Ishikawa (cell line): ENCODE measurements around the gene LPIN2.

ENCODE experiments used
- CEBPB ChIP-seq: IDR thresholded peaks from 2 replicates; pipeline ENCODE4 v1.6.1; 2012
- CREB1 ChIP-seq: IDR thresholded peaks from 2 replicates; pipeline ENCODE4 v1.6.1; 2012; ENCODE audit warnings: low read depth
- EGR1 ChIP-seq: IDR thresholded peaks from 2 replicates; pipeline ENCODE4 v1.6.1; 2012
- EP300 ChIP-seq: IDR thresholded peaks from 2 replicates; pipeline ENCODE4 v1.6.1; 2012; ENCODE audit warnings: borderline replicate concordance
- FOXM1 ChIP-seq: IDR thresholded peaks from 2 replicates; pipeline ENCODE4 v1.6.1; 2012; ENCODE audit warnings: low read depth, borderline replicate concordance
- NFIC ChIP-seq: IDR thresholded peaks from 2 replicates; pipeline ENCODE4 v1.6.1; 2012
- RAD21 ChIP-seq: IDR thresholded peaks from 2 replicates; pipeline ENCODE4 v1.6.1; 2012; ENCODE audit warnings: low read depth
- TAF1 ChIP-seq: IDR thresholded peaks from 2 replicates; pipeline ENCODE4 v1.6.1; 2012; ENCODE audit warnings: low read depth, mild to moderate bottlenecking
- TCF12 ChIP-seq: IDR thresholded peaks from 2 replicates; pipeline ENCODE4 v1.6.1; 2012; ENCODE audit warnings: low read depth
- TEAD4 ChIP-seq: IDR thresholded peaks from 2 replicates; pipeline ENCODE4 v1.6.1; 2012
- USF1 ChIP-seq: IDR thresholded peaks from 2 replicates; pipeline ENCODE4 v1.6.1; 2012
- YY1 ChIP-seq: IDR thresholded peaks from 2 replicates; pipeline ENCODE4 v1.6.1; 2012; ENCODE audit warnings: low read depth
- ZBTB7A ChIP-seq: IDR thresholded peaks from 2 replicates; pipeline ENCODE4 v1.6.1; 2012; ENCODE audit warnings: low read depth
- TF ChIP-seq, protein P1 (sequence below): IDR thresholded peaks from 2 replicates; pipeline ENCODE4 v1.6.1; 2012
- TF ChIP-seq, protein P2 (sequence below): IDR thresholded peaks from 2 replicates; pipeline ENCODE4 v1.6.1; 2012; ENCODE audit warnings: low read depth, mild to moderate bottlenecking

LPIN2 gene

GRCh38 chr18:3002732-3003131 is 10.2 kb downstream of the LPIN2 start:
- TF ChIP-seq USF1 (no peak), NFIC (no peak), TEAD4 (no peak), RAD21 (no peak), TCF12 (no peak), CREB1 (no peak), ZBTB7A (no peak), EP300 (no peak), CEBPB (no peak), TAF1 (no peak), FOXM1 (no peak), YY1 (no peak)
- TF ChIP-seq, protein P1, sequence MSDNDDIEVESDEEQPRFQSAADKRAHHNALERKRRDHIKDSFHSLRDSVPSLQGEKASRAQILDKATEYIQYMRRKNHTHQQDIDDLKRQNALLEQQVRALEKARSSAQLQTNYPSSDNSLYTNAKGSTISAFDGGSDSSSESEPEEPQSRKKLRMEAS: no peak
- TF ChIP-seq, protein P2, sequence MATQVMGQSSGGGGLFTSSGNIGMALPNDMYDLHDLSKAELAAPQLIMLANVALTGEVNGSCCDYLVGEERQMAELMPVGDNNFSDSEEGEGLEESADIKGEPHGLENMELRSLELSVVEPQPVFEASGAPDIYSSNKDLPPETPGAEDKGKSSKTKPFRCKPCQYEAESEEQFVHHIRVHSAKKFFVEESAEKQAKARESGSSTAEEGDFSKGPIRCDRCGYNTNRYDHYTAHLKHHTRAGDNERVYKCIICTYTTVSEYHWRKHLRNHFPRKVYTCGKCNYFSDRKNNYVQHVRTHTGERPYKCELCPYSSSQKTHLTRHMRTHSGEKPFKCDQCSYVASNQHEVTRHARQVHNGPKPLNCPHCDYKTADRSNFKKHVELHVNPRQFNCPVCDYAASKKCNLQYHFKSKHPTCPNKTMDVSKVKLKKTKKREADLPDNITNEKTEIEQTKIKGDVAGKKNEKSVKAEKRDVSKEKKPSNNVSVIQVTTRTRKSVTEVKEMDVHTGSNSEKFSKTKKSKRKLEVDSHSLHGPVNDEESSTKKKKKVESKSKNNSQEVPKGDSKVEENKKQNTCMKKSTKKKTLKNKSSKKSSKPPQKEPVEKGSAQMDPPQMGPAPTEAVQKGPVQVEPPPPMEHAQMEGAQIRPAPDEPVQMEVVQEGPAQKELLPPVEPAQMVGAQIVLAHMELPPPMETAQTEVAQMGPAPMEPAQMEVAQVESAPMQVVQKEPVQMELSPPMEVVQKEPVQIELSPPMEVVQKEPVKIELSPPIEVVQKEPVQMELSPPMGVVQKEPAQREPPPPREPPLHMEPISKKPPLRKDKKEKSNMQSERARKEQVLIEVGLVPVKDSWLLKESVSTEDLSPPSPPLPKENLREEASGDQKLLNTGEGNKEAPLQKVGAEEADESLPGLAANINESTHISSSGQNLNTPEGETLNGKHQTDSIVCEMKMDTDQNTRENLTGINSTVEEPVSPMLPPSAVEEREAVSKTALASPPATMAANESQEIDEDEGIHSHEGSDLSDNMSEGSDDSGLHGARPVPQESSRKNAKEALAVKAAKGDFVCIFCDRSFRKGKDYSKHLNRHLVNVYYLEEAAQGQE: no peak

GRCh38 chr18:2998644-2999043 is 14.3 kb downstream of the LPIN2 start:
- no peak for TF ChIP-seq USF1
- no peak for TF ChIP-seq TCF12
- no peak for TF ChIP-seq EGR1
- TF ChIP-seq YY1: no peak
- TF ChIP-seq, protein P2: no peak
- TF ChIP-seq CEBPB: no peak
- TF ChIP-seq, protein P1: no peak
- no peak for TF ChIP-seq ZBTB7A

DNA sequence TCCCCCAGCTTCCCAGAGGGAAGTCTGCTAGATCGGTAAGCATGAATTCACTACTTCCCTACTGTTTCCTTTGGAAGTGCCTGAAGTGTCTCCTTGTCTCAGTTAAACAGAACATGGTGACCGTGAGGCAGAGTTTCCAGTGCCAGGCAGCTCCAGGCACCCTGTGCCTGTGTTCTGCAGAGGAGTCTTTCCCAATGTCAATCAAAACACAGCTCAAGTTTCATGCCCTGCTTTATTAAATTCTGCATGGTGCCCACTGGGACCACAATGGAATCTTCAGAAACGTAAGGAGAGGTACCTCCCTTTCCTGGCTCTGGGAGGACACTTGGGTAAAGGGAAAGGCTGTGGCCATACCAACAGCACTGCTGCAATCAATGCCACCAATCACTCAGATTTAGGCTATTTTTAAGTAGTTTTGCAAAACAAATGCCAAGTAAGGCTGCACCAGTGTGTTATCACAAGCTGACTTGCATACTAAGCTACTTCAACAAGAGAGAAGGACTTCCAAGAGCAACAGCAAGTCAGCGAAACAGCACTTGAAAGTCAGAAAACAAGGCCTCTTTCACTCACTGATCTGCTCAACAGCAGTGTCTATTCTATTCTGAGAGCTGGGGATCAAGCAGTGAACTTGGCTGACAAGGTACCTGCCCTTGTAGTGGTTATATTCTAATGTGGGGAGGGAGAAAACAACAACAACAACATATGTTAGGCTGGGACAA is 14.9 kb downstream of the LPIN2 start:
- TF ChIP-seq TCF12 (no peak), YY1 (no peak), EP300 (no peak), FOXM1 (no peak), NFIC (no peak), CEBPB (no peak), RAD21 (no peak), TEAD4 (no peak), ZBTB7A (no peak), USF1 (no peak), TAF1 (no peak), EGR1 (no peak), CREB1 (no peak)
- TF ChIP-seq, protein P2: no peak
- TF ChIP-seq, protein P1: no peak

DNA sequence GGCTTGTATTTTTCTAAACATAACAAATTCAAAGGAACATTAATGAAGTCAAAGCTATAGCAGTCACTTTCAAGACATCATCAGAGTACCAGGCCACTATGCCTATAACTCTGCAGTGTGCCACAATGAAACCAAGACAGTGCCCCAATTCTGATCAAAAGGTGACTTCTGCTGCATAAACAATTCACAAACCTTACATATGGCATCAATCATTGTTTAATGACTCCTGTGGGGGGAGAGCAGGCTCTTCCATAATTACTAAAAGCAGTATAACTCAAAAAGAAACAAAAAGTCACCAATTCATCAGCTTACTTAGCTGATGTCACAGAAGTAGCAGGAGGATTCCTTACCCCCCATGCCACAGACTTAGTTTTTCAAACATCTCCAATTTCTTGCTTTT is 15.5 kb downstream of the LPIN2 start:
- TF ChIP-seq RAD21: no peak
- TF ChIP-seq CEBPB: no peak
- TF ChIP-seq TCF12: no peak
